Fibroblast of skin of right biceps (primary cell): ENCODE measurements around the gene MRPL27.
"Not testable (repeated sequence)": the region's sequence is repeated elsewhere in the genome, so short reads cannot be mapped to it uniquely, and the experiment has no call there.

Experiments used
- DNase-seq: peaks from one replicate; pipeline ENCODE4 v3.0.0-alpha.2; 2013

The MRPL27 gene

DNA sequence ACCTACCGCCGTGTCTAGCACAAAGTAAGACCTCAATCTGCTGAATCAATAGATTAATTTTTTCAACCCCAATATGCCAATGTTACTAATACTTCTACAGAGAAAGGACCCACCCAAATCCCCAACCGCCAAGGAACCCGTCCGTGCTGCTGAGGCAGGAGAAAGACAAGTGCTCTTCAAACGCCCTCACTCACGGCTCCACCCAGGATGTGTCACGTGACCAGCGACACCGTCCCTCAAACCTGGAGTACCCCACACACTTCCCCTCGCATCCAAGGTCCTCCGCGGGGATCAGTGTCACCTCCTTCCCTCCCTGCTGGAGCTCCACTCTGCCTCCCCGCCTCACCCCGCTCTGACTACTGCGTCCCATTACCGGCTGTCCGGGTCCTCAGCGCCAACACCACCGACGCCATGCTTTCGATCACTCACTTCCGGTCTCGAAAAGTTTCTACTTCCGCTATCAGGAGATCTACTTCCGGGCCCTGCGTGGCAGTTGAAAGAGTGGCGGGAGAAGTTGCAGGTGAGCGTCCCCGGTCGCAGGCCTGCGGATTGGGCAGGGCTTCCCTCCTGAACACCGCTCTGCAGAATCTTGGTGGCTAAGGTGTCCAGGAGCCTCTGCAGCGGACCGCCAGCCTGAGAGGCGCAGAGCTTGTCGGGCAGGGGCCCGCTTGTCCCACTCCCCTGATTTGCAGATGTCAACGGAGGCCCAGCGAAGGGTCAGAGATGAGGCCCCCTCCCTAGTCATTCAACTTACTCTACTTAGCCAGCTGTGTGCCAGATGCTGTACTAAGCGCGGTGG, at the start of gene MRPL27, which contains the start of gene EME1:
MRPL27 (minus strand) TSS at position 427 of the 799 bp plus-strand sequence; CDS start at position 413, 14 bp downstream.
EME1 (plus strand) TSS at position 472 of the 799 bp plus-strand sequence. CDS start 1,980 bp downstream, outside the sequence.
- peak; percentile 89 for DNase-seq

DNA sequence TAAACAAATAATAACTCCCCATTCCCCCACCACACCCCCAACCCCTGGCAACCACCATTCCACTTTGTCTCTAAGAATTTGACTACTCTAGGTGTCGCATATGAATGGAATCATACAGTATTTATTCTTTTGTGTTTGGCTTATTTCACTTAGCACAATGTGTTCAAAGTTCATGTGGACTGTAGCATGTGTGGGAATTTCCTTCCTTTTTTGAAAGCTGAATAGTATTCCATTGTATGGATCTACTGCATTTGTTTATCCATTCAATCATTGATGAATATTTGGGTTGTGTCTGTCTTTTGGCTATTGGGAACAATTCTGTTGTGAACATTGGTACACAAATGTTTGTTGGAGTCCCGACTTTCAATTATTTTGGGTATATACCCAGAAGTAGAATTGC, 49.8 kb upstream of the MRPL27 start:
- DNase-seq, result no peak

- peak; percentile 44 for DNase-seq
Observed at GRCh38 chr17:50421308-50422051, 48.5 kb upstream of the MRPL27 start.

- DNase-seq, result peak; percentile 55
Observed at GRCh38 chr17:50420419-50421112, 47.6 kb upstream of the MRPL27 start.

GRCh38 chr17:50419577-50419976, 46.6 kb upstream of the MRPL27 start:
- not testable (repeated sequence) for DNase-seq

DNA sequence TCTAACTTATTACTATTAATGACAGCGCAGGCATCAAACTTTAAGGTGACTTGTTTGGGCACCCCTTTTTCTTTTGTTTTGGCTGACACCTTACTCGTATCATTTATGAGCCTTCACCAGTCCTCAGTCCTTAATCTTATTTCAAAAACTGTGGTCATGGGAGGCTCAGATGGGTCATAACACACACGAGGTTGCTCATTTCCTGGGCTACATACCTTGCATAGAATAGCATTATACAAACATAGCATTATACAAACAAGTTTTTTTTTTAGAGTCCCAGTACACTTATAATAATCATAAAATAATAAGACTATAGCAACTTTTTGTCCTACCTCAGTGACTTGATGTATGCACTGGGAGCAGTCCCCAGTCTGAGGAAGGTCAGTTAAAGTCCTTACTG, 41.8 kb upstream of the MRPL27 start:
- no peak for DNase-seq

- no peak for DNase-seq
Observed at GRCh38 chr17:50412188-50412732, 39.3 kb upstream of the MRPL27 start.

DNA sequence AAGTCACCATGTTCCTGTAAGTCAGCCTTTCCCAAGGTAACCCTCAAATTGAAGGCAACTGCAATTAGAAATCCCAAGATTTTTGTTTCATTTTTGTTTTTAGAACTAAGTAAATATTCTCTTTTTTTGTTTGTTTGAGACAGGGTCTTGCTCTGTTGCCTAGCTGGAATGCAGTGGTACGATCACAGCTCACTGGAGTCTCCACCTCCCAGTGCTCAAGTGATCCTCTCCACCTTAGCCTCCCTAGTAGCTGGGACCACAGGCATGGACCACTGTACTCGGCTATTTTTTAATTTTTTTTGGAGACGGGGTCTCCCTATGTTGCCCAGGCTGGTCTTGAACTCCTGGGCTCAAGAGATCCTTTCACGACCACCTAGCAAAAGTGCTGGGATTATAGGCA, 34.9 kb upstream of the MRPL27 start:
- no peak for DNase-seq

- no peak for DNase-seq
Observed at GRCh38 chr17:50406578-50406977, 33.6 kb upstream of the MRPL27 start.

GRCh38 chr17:50405351-50405750, 32.4 kb upstream of the MRPL27 start:
- not testable (repeated sequence) for DNase-seq

DNA sequence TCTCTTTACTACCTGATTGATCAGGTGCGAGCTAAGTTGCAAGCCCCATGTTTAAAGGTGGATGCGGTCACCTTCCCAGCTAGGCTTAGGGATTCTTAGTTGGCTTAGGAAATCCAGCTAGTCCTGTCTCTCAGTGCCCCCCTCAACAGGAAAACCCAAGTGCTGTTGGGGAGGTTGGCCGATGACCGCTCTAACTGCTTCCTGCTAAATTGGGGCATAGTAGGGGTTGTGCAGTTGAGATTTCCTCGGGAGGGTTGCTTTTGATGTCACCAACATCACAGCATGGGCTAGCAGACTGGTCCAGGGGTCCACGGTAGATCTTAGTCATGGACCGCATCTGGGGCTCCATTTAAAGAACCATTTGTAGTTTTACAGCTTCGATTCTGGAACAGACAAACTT, 26.6 kb upstream of the MRPL27 start:
- not testable (repeated sequence) for DNase-seq

- DNase-seq, result not testable (repeated sequence)
Observed at GRCh38 chr17:50398672-50399071, 25.7 kb upstream of the MRPL27 start.

DNA sequence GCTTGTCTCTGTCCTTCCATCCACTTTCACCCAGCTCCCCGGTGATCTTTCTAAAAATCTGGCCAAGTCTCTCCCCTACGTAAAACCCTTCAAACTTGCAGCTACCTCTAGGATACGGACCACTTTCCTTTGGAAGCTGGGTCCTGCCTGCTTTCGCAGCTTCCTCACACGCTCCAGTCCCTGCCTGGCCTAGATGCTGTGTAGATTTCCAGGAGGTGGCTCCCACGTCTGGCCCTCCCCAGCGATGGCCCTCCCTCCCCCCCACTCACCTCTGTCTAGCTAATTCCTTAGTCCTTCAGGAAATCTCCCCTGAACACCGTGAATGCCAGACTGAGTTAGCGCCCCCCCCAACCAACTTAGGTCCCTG, 24.9 kb upstream of the MRPL27 start:
- DNase-seq, result no peak

DNA sequence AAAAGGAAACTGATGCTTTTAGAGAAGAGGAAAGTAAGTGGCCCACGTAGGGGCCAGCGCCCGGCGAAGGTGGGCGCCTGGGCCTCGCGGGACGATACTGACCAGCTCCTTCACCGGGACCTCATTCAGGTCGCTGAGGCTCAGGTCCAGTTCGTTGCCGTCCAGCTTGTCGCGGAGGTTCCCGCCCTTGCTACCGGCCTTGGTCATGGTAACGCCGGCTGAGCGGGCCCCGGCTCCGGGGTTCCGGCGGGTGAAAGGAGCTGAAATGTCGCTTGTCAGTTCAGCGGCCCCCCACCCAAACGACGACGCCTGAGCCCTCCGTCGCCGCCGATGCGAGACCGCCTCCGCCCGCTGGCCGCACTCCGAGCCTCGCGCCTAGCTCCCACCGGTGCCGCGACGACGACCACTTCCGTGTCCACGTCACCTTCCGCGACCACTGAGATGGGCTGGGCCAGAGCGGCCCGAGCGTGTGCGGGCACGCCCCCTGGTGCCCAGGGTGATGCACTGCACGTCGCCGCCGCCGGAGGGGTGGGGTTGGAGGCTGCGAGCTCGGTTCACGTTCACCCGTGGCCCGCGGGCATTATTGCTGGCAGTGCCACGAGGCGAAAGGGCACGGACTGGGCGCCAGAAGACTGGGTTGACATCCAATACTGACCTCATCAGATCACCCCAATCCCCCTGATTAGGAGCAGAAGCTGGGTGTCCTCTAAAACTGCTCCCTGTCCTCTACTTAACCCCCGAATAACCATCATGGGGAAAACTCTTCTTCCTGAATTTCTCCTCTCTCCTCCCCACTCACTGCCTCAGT, 24.3 kb upstream of the MRPL27 start, which contains the start of gene LRRC59:
LRRC59 (minus strand) TSS at position 413 of the 808 bp plus-strand sequence; CDS start at position 207, 206 bp downstream.
- peak; percentile 85 for DNase-seq

DNA sequence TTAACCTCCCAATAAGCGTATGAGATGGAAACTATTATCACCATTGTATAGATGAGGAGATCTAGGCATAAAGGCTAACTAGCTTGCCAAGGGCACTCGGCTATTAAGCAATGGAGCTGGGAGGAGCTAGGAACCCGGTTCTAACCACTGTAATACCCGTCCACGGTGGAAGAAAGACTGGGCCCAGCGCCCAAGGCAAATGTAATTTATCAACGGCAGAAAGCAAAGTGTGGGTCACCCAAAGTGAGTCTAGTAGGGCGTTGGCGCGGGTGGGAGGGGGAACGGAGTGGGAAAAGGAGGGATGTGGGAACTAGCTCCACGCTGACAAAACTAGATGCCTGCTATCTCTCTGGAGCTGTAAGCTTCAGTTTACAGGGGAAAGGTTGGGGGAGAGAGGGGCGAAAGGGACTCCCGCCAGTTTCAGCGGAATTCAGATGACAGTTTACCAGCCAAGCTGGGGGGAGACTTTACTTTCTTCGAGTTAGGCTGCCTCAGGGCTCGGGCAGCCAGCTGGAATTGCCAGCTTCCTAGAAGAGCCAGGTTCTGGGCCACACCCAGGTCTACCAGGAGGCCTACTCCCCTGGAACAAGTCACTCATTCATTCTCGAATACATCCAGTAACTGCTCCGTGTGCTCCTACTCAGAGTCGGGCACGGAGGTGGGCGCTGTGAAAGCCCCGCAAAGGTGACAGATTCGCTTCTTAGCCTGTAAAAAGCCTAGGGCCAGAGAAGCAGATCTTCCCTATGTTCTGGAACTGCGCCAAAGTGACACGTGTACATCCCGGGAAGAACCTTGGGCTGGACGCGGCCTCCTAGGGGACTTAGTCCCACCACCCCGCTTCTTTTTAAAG, 23.5 kb upstream of the MRPL27 start:
- DNase-seq, result peak; percentile 57

DNA sequence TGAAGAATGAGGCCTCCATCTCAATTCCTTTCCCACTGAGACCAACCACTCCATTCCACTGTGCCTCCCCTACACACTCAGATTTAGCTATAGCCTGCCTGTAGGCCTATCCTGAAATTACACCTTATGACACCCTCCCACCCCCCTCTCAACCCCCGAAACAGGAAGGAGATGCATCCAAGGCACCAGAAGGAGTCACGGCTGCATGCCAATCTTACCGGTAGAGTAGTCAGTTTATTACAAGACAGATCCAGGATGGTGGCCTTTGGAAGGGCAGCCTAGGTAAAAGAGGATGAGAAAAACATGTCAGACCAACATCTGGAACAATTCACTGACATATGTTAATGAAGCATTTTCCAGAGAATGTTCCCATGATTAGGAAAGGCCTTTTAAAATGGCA, 21.7 kb upstream of the MRPL27 start:
- peak; percentile 26 for DNase-seq

DNA sequence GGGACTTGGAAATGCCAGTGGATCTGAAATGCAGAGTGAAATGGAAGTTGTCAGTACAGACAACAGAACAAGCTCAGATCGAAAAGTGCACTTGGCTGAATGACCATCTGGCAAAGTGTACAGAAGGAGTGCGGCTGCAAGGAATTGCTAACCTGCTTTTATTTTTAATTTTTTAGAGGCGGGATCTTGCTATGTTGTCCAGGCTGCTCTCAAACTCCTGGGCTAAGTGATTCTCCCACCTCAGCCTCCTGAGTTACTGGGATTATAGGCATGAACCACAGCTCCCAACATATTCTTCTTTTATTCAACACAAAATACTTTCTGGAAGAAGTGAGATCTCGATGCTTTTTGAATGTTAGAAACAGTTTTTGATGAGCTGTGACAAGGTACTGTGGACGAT, 20.7 kb upstream of the MRPL27 start:
- no peak for DNase-seq

- DNase-seq, result no peak
Observed at GRCh38 chr17:50392621-50393020, 19.6 kb upstream of the MRPL27 start.

GRCh38 chr17:50389534-50389933, 16.6 kb upstream of the MRPL27 start:
- DNase-seq, result no peak

DNA sequence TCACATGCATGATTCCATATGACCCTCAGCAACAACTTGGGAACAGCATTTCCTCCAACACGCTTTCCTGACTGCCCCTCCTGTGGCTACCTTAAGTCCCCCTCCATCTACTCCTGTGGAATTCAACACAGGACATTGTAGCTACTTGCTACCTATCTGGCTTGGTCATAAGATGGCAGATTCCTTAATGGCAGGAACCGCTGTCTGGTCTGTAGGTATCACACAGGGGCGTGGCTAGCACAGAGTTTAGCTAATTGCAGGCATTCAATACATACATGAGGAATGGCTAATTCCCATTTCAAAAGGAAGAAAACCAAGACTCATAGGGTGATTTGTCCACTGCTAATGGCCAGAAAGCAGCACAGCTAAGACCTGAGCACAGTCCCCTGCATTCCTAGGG, 15.7 kb upstream of the MRPL27 start:
- DNase-seq, result no peak

DNA sequence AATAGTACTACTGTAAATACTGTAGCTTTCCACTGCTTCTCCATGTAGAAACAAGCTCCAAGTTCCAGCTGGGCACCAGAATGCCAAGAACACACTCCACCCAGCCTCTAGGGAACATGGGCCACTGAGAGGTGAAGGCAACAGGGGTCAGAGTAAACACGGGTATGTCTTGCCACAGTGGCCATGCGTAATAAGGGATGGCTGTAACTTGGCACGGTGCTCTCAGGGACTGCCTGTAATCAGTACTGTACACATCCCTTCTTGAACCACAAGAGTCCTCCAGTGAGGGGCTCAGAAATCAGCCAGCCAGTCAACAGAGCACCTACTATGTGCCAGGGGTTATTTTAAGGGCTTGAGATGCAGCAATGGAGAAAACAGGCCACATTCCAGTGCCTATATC, 13.5 kb upstream of the MRPL27 start:
- DNase-seq, result no peak
